Measurements from ENCODE around the gene MAN1A1. TPM values are rescaled to one million over a fixed set of nuclear protein-coding genes. Genes with fewer than 3 reads are reported as not detected.

MAN1A1 gene
- total RNA-seq, 2 donors from 2014 or later = 41.7 to 43.7 TPM

- peaks cover 27% of the 10 kb centered on the region for H3K9me3 ChIP-seq (ENCODE audit: control insufficient read depth, low read length)
- Mint-ChIP-seq H3K27me3 (ENCODE audit: insufficient read depth) (no peaks in the 10 kb centered on the region), H3K4me3 (no peak overlapping the region), H3K36me3 (ENCODE audit: low read depth) (peaks cover 52% of the 10 kb centered on the region), H3K9me3 (peaks cover 16% of the 10 kb centered on the region), H3K4me1 (peaks cover 6% of the 10 kb centered on the region), H3K27ac (no peak overlapping the region)
- WGBS, 2 experiments (ENCODE audit: insufficient coverage in 1 of 2, insufficient read length in 1 of 2) = 89% methylated on average over 1 of the region's 1 CpG; no CpG with 5 or more reads in 1 of the 2 experiments
- H3K4me3 ChIP-seq (ENCODE audit: low read length) = no peak overlapping the region
- TF ChIP-seq, protein P1, sequence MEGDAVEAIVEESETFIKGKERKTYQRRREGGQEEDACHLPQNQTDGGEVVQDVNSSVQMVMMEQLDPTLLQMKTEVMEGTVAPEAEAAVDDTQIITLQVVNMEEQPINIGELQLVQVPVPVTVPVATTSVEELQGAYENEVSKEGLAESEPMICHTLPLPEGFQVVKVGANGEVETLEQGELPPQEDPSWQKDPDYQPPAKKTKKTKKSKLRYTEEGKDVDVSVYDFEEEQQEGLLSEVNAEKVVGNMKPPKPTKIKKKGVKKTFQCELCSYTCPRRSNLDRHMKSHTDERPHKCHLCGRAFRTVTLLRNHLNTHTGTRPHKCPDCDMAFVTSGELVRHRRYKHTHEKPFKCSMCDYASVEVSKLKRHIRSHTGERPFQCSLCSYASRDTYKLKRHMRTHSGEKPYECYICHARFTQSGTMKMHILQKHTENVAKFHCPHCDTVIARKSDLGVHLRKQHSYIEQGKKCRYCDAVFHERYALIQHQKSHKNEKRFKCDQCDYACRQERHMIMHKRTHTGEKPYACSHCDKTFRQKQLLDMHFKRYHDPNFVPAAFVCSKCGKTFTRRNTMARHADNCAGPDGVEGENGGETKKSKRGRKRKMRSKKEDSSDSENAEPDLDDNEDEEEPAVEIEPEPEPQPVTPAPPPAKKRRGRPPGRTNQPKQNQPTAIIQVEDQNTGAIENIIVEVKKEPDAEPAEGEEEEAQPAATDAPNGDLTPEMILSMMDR (conservative IDR thresholded peaks at IDR 0.05) = no peak
- H3K9ac ChIP-seq (ENCODE audit: extremely low read depth, low read length, poor library complexity, severe bottlenecking) = no peak overlapping the region
- peaks cover 9% of the 10 kb centered on the region for H3K4me1 ChIP-seq (ENCODE audit: control insufficient read depth, insufficient read depth, low read length)
- H3K27ac ChIP-seq (ENCODE audit: low read depth, low read length) = no peak overlapping the region
- H3K36me3 ChIP-seq (ENCODE audit: control insufficient read depth, insufficient read depth, low read length) = peaks cover 44% of the 10 kb centered on the region
- H3K27me3 ChIP-seq (ENCODE audit: control insufficient read depth, insufficient read depth, low read length, poor library complexity, severe bottlenecking) = no peaks in the 10 kb centered on the region
- DNase-seq = no peak
These were observed 76.0 kb downstream of the MAN1A1 start for GRCh38 chr6:119273272-119274196.

DNA sequence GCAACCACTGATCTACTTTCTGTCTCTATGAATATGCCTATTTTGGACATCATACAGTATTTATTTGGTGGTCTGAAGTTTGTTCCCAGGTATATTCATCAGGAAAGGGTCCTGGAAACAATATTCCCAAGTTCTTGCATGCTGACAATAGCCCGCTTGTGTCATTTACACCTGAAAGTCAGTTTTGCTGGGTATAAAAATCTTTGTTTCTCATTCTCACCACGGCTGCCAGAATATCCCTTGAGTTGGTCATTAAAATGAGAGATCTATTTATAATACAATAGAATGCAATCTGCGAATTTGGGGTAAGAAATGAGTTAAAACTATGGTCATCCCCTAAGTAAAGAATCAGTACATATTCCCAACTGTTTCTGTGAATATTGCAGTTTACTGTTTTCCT is 79.0 kb downstream of the MAN1A1 start:
- H3K36me3 ChIP-seq (ENCODE audit: control insufficient read depth, insufficient read depth, low read length) = peaks cover 30% of the 10 kb centered on the region
- 99 to 100% methylated on average over 2 to 3 of the region's 3 CpGs for WGBS, 2 experiments (ENCODE audit: insufficient coverage in 1 of 2, insufficient read length in 1 of 2)
- H3K4me3 Mint-ChIP-seq = no peak overlapping the region

DNA sequence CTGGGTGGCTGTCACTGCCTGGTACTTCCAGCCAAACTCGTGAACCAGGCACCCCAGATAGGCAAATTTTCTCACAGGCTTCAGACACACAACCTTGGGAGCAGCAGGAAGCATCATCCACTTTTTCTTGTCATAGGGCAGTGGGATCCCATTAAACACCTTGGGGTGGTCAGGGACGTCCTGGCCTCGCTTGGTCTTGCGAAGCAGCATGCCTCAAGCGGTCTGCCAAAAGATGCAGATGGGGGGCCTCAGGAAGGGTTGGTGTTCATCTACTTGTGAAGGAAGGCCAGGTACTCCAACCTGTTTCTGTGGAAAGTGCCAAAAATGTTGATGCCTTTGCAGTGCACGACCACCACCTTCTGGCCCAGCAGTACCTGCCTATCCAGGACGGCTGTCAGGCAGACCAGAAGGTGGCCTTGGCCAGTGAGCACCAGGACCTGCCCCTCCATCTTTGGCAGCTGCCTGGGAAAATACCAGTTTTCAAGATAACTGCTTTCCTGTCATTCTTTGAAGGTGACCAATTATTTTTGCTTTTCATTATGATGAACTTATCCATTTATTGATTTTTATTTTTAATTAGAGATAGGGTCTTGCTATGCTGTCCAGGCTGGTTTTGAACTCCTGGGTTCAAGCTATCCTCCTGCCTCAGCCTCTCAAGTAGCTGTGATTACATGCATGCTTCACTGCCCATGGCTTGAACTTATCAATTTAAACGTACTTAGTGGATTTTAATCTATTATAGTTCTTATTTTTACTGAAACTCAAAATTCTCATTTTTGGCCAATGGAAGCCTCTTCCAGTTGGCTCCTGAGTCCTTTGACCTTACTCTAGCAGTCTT is 80.1 kb downstream of the MAN1A1 start:
- H3K4me3 Mint-ChIP-seq = no peak overlapping the region
- no peak overlapping the region for H3K9ac ChIP-seq (ENCODE audit: extremely low read depth, low read length, poor library complexity, severe bottlenecking)
- H3K4me3 ChIP-seq (ENCODE audit: low read length) = no peak overlapping the region
- no peak overlapping the region for H3K27ac Mint-ChIP-seq
- peaks cover 9% of the 10 kb centered on the region for H3K4me1 ChIP-seq (ENCODE audit: control insufficient read depth, insufficient read depth, low read length)
- no peaks in the 10 kb centered on the region for H3K27me3 ChIP-seq (ENCODE audit: control insufficient read depth, insufficient read depth, low read length, poor library complexity, severe bottlenecking)
- peaks cover 27% of the 10 kb centered on the region for H3K9me3 ChIP-seq (ENCODE audit: control insufficient read depth, low read length)
- no peak overlapping the region for H3K27ac ChIP-seq (ENCODE audit: low read depth, low read length)
- H3K4me1 Mint-ChIP-seq = peaks cover 6% of the 10 kb centered on the region
- peaks cover 16% of the 10 kb centered on the region for H3K9me3 Mint-ChIP-seq
- H3K36me3 ChIP-seq (ENCODE audit: control insufficient read depth, insufficient read depth, low read length) = peaks cover 28% of the 10 kb centered on the region
- DNase-seq = no peak
- WGBS, 2 experiments (ENCODE audit: insufficient coverage in 1 of 2, insufficient read length in 1 of 2) = 94 to 95% methylated on average over 7 to 8 of the region's 8 CpGs
- H3K27me3 Mint-ChIP-seq (ENCODE audit: insufficient read depth) = no peaks in the 10 kb centered on the region
- H3K36me3 Mint-ChIP-seq (ENCODE audit: low read depth) = peaks cover 31% of the 10 kb centered on the region
- TF ChIP-seq, protein P1 (conservative IDR thresholded peaks at IDR 0.05) = no peak

More for the DNA sequence above, 79.0 kb downstream of the MAN1A1 start:
- peaks cover 9% of the 10 kb centered on the region for H3K4me1 ChIP-seq (ENCODE audit: control insufficient read depth, insufficient read depth, low read length)
- peaks cover 27% of the 10 kb centered on the region for H3K9me3 ChIP-seq (ENCODE audit: control insufficient read depth, low read length)
- H3K4me3 ChIP-seq (ENCODE audit: low read length) = peak overlapping the region; percentile 47
- Mint-ChIP-seq H3K36me3 (ENCODE audit: low read depth) (peaks cover 36% of the 10 kb centered on the region), H3K27ac (no peak overlapping the region), H3K27me3 (ENCODE audit: insufficient read depth) (no peaks in the 10 kb centered on the region), H3K9me3 (peaks cover 16% of the 10 kb centered on the region), H3K4me1 (peaks cover 6% of the 10 kb centered on the region)
- no peaks in the 10 kb centered on the region for H3K27me3 ChIP-seq (ENCODE audit: control insufficient read depth, insufficient read depth, low read length, poor library complexity, severe bottlenecking)
- no peak overlapping the region for H3K9ac ChIP-seq (ENCODE audit: extremely low read depth, low read length, poor library complexity, severe bottlenecking)
- TF ChIP-seq, protein P1 (conservative IDR thresholded peaks at IDR 0.05) = no peak
- no peak overlapping the region for H3K27ac ChIP-seq (ENCODE audit: low read depth, low read length)
- DNase-seq = no peak
